ENCODE results near the gene TRAM2.

TRAM2 gene

DNA sequence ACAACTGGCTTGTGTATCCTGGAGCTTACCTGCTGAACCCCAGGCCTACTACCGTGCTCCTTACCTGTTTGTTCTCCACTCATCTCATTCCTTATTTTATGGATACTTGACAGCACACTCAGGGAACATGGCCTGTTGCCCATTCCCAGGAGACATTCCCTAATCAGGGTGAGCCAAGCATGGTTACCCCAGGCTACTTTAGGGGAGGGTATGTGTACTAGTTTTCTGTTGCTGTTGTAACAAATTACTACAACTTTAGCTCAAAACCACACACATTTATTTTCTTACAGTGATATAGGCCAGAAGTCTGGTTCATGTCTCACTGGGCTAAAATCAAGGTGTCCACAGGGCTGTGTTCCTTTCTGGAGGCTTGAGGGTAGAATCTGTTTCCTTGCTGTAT is 15.0 kb upstream of the TRAM2 start:
- no peak for DNase-seq
- H3K79me1 ChIP-seq (ENCODE audit: low read length): no peaks in the 10 kb centered on the region

DNA sequence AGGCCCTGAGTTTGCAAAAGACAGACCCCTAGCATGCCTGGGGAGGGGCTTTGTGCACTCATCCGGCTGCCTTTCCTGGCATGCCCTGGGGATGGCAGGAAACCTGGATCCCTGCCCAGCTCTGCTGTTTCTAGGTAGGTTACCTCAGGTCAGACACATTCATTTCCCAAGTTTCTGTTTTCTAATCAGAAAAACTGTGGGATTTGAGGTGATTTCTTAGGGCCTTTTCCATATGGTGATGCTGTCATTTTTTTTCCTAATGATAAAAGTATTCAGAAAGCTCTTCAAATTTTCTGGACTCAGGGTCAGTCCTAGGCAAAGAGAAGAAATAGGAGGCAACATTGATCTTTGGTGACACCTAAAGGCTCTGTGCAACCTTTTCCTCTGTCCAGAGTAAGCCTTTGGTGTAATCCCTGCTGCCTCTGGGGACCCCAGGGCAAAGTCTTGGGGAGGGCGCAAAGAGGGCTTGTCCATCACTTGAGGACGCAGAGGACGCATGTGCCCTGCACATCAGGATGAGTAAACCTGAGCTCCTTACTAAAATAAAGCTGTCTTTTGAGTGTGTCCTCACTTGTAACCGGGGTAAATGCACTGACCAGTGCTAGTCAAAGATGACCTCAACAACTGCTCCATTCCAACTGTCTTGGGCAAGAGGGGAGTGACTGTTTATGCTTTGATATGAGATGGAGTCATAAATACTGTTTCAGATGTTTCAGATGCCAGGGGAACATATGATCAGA is 13.5 kb upstream of the TRAM2 start:
- Histone ChIP-seq H3K4me2 (ENCODE audit: low read length) (no peak overlapping the region), H3K79me1 (ENCODE audit: low read length) (no peaks in the 10 kb centered on the region), H2BK5ac (ENCODE audit: low read depth, low read length, poor library complexity) (no peak overlapping the region), H4K91ac (ENCODE audit: low read depth, low read length) (no peak overlapping the region), H3K4me1 (ENCODE audit: control insufficient read depth in 1 of 2, insufficient read depth in 2 of 2, low read length in 2 of 2) (peaks cover 5 to 7% of the 10 kb centered on the region in 2 experiments), H2BK12ac (ENCODE audit: low read length) (no peak overlapping the region), H4K12ac (ENCODE audit: low read depth, low read length) (no peak overlapping the region), H3K4ac (ENCODE audit: low read depth, low read length) (no peak overlapping the region), H4K8ac (ENCODE audit: low read depth, low read length) (no peak overlapping the region), H3K14ac (ENCODE audit: low read length) (no peak overlapping the region), H3K79me2 (ENCODE audit: control insufficient read depth, insufficient read depth, low read length, poor library complexity) (no peaks in the 10 kb centered on the region), H3K36me3 (ENCODE audit: control insufficient read depth in 1 of 2, insufficient read depth in 2 of 2, low read length in 2 of 2) (no peaks in the 10 kb centered on the region), H3K4me3 (ENCODE audit: low read depth, low read length) (no peak overlapping the region), H2AFZ (ENCODE audit: insufficient read depth, low read length, poor library complexity) (no peak overlapping the region), H3K9ac (ENCODE audit: low read length) (no peak overlapping the region), H3K18ac (ENCODE audit: low read length) (no peak overlapping the region), H3K27ac (ENCODE audit: low read depth, low read length) (no peak overlapping the region), H2BK120ac (ENCODE audit: insufficient read depth, low read length, poor library complexity) (no peak overlapping the region), H3K23ac (ENCODE audit: low read length) (no peak overlapping the region), H2AK5ac (ENCODE audit: low read length) (no peak overlapping the region), H3K9me3 (ENCODE audit: insufficient read depth, low read depth, low read length) (no peaks in the 10 kb centered on the region), H3K27me3 (ENCODE audit: insufficient read depth, low read length) (no peaks in the 10 kb centered on the region)
- DNase-seq: peak; percentile 81 to 93
- no CpG with 5 or more reads among the region's 5 CpGs for WGBS (ENCODE audit: extremely low coverage, insufficient coverage, insufficient read length)

More for the DNA sequence above, 15.0 kb upstream of the TRAM2 start:
- Histone ChIP-seq H2BK5ac (ENCODE audit: low read depth, low read length, poor library complexity) (no peak overlapping the region), H2AFZ (ENCODE audit: insufficient read depth, low read length, poor library complexity) (no peak overlapping the region), H3K23ac (ENCODE audit: low read length) (no peak overlapping the region), H4K91ac (ENCODE audit: low read depth, low read length) (no peak overlapping the region), H3K4me2 (ENCODE audit: low read length) (no peak overlapping the region), H3K18ac (ENCODE audit: low read length) (no peak overlapping the region), H3K4me1 (ENCODE audit: control insufficient read depth in 1 of 2, insufficient read depth in 2 of 2, low read length in 2 of 2) (peaks cover 5 to 7% of the 10 kb centered on the region in 2 experiments), H3K9ac (ENCODE audit: low read length) (no peak overlapping the region), H2BK12ac (ENCODE audit: low read length) (no peak overlapping the region), H3K14ac (ENCODE audit: low read length) (no peak overlapping the region), H2BK120ac (ENCODE audit: insufficient read depth, low read length, poor library complexity) (no peak overlapping the region), H4K8ac (ENCODE audit: low read depth, low read length) (no peak overlapping the region), H3K4ac (ENCODE audit: low read depth, low read length) (no peak overlapping the region), H3K4me3 (ENCODE audit: low read depth, low read length) (no peak overlapping the region), H3K27ac (ENCODE audit: low read depth, low read length) (no peak overlapping the region), H3K27me3 (ENCODE audit: insufficient read depth, low read length) (no peaks in the 10 kb centered on the region), H4K12ac (ENCODE audit: low read depth, low read length) (no peak overlapping the region), H3K79me2 (ENCODE audit: control insufficient read depth, insufficient read depth, low read length, poor library complexity) (no peaks in the 10 kb centered on the region), H3K36me3 (ENCODE audit: control insufficient read depth in 1 of 2, insufficient read depth in 2 of 2, low read length in 2 of 2) (no peaks in the 10 kb centered on the region), H3K9me3 (ENCODE audit: insufficient read depth, low read depth, low read length) (no peaks in the 10 kb centered on the region), H2AK5ac (ENCODE audit: low read length) (no peak overlapping the region)
- no CpG with 5 or more reads among the region's 1 CpG for WGBS (ENCODE audit: extremely low coverage, insufficient coverage, insufficient read length)

DNA sequence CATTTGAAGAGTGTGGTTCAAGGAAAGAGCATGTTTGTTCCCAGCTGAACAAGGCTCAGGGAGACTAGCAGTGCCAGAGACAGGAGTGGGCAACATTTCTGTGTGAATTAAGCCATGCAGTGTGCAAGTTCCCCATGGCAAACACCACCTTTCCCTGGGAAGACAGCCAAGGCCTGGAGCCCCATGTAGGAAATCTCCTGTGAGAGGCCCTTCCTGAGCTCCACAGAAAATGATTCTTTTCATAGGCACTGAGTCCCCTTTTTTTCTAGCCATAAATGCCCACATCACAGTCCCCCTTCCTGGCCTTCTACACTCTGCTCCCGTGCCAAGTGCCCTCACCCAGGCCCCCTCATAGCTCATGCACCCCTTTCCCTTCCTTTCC is 11.8 kb upstream of the TRAM2 start:
- Histone ChIP-seq H3K23ac (ENCODE audit: low read length) (no peak overlapping the region), H3K18ac (ENCODE audit: low read length) (no peak overlapping the region), H2AK5ac (ENCODE audit: low read length) (no peak overlapping the region), H3K4me1 (ENCODE audit: control insufficient read depth in 1 of 2, insufficient read depth in 2 of 2, low read length in 2 of 2) (peaks cover 5 to 6% of the 10 kb centered on the region in 2 experiments), H3K4me3 (ENCODE audit: low read depth, low read length) (no peak overlapping the region), H2BK12ac (ENCODE audit: low read length) (no peak overlapping the region), H3K14ac (ENCODE audit: low read length) (no peak overlapping the region), H4K12ac (ENCODE audit: low read depth, low read length) (no peak overlapping the region), H3K9me3 (ENCODE audit: insufficient read depth, low read depth, low read length) (no peaks in the 10 kb centered on the region), H3K79me2 (ENCODE audit: control insufficient read depth, insufficient read depth, low read length, poor library complexity) (no peaks in the 10 kb centered on the region), H4K91ac (ENCODE audit: low read depth, low read length) (no peak overlapping the region), H2BK120ac (ENCODE audit: insufficient read depth, low read length, poor library complexity) (no peak overlapping the region), H2BK5ac (ENCODE audit: low read depth, low read length, poor library complexity) (no peak overlapping the region), H3K36me3 (ENCODE audit: control insufficient read depth in 1 of 2, insufficient read depth in 2 of 2, low read length in 2 of 2) (no peaks in the 10 kb centered on the region), H3K4me2 (ENCODE audit: low read length) (no peak overlapping the region), H2AFZ (ENCODE audit: insufficient read depth, low read length, poor library complexity) (no peak overlapping the region), H4K8ac (ENCODE audit: low read depth, low read length) (no peak overlapping the region), H3K27me3 (ENCODE audit: insufficient read depth, low read length) (no peaks in the 10 kb centered on the region), H3K79me1 (ENCODE audit: low read length) (no peaks in the 10 kb centered on the region), H3K4ac (ENCODE audit: low read depth, low read length) (no peak overlapping the region), H3K27ac (ENCODE audit: low read depth, low read length) (no peak overlapping the region), H3K9ac (ENCODE audit: low read length) (no peak overlapping the region)
- no peak for DNase-seq
- no CpG with 5 or more reads among the region's 1 CpG for WGBS (ENCODE audit: extremely low coverage, insufficient coverage, insufficient read length)

DNA sequence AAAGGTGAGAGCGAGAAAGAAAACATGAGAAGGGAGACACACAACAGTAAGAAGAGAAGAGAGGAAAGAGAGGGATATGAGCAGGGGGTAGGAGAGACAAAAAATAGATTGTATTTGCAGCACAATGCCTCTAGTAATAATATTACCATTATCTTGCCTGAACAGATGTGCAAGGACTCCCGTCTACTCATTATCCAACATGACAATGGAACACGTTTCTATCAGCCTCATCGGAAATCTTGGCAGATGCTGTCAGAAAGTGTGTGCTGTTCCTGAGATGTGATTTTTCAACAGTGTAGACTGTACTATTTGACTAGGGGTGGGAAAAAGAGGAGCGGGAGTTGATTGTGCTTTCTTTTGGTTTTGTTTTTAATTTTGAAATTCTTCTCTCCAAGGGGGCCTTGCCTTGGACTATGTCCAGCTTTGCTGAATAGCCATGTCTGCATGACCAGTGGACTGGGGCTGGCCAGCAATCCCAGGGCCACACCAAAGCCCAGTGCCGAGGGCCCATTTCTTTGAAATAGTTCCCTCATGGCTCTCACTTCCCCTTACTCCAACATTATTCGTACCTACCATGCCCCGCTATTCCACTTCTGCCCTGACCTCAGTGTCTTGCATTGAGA is 11.3 kb upstream of the TRAM2 start:
- Histone ChIP-seq H3K4ac (ENCODE audit: low read depth, low read length) (no peak overlapping the region), H3K79me2 (ENCODE audit: control insufficient read depth, insufficient read depth, low read length, poor library complexity) (no peaks in the 10 kb centered on the region), H2BK120ac (ENCODE audit: insufficient read depth, low read length, poor library complexity) (no peak overlapping the region), H3K23ac (ENCODE audit: low read length) (no peak overlapping the region), H3K27me3 (ENCODE audit: insufficient read depth, low read length) (no peaks in the 10 kb centered on the region), H3K36me3 (ENCODE audit: control insufficient read depth in 1 of 2, insufficient read depth in 2 of 2, low read length in 2 of 2) (no peaks in the 10 kb centered on the region), H4K8ac (ENCODE audit: low read depth, low read length) (no peak overlapping the region), H3K9me3 (ENCODE audit: insufficient read depth, low read depth, low read length) (no peaks in the 10 kb centered on the region), H3K4me1 (ENCODE audit: control insufficient read depth in 1 of 2, insufficient read depth in 2 of 2, low read length in 2 of 2) (peaks cover 5 to 6% of the 10 kb centered on the region in 2 experiments), H3K27ac (ENCODE audit: low read depth, low read length) (no peak overlapping the region), H4K91ac (ENCODE audit: low read depth, low read length) (no peak overlapping the region), H3K4me2 (ENCODE audit: low read length) (no peak overlapping the region), H2AK5ac (ENCODE audit: low read length) (no peak overlapping the region), H2AFZ (ENCODE audit: insufficient read depth, low read length, poor library complexity) (no peak overlapping the region), H3K9ac (ENCODE audit: low read length) (no peak overlapping the region), H4K12ac (ENCODE audit: low read depth, low read length) (no peak overlapping the region), H2BK12ac (ENCODE audit: low read length) (no peak overlapping the region), H2BK5ac (ENCODE audit: low read depth, low read length, poor library complexity) (no peak overlapping the region), H3K18ac (ENCODE audit: low read length) (no peak overlapping the region), H3K4me3 (ENCODE audit: low read depth, low read length) (no peak overlapping the region), H3K14ac (ENCODE audit: low read length) (no peak overlapping the region), H3K79me1 (ENCODE audit: low read length) (no peaks in the 10 kb centered on the region)
- no peak for DNase-seq
- no CpG with 5 or more reads among the region's 8 CpGs for WGBS (ENCODE audit: extremely low coverage, insufficient coverage, insufficient read length)

All from trophoblast cell (in vitro differentiated cells and primary cell).